ENCODE results near the gene BPIFA1.

Gene BPIFA1

GRCh38 chr20:33229843-33230242 is 6.0 kb upstream of the BPIFA1 start:
- no peak overlapping the region for H3K4me3 ChIP-seq (replicated peaks in 1 of 2; ENCODE audit: low read depth in 2 of 2, low read length in 2 of 2)
- TF ChIP-seq CTCF (IDR thresholded peaks at IDR 0.05; ENCODE audit: low read depth, low read length): no peak
- no peak for DNase-seq (ENCODE audit: low read depth in 2 of 2)

DNA sequence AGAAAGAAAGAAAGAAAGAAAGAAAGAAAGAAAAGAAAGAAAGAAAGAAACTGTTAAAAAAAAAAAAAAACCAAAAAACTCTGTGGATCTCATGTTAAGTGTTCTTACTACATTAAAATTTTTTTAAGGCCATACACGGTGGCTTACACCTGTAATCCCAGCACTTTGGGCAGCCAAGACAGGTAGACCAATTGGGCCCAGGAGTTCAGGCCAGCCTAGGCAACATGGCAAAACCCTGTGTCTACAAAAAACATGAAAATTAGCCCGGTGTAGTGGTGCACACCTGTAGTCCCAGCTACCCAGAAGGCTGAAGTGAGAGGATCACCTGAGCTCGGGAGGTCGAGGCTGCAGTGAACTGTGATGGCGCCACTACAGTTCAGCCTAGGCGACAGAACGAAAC is 4.6 kb upstream of the BPIFA1 start:
- DNase-seq (ENCODE audit: low read depth in 2 of 2): no peak
- no peak for TF ChIP-seq CTCF (IDR thresholded peaks at IDR 0.05; ENCODE audit: low read depth, low read length)
- no peak overlapping the region for H3K4me3 ChIP-seq (replicated peaks in 1 of 2; ENCODE audit: low read depth in 2 of 2, low read length in 2 of 2)

DNA sequence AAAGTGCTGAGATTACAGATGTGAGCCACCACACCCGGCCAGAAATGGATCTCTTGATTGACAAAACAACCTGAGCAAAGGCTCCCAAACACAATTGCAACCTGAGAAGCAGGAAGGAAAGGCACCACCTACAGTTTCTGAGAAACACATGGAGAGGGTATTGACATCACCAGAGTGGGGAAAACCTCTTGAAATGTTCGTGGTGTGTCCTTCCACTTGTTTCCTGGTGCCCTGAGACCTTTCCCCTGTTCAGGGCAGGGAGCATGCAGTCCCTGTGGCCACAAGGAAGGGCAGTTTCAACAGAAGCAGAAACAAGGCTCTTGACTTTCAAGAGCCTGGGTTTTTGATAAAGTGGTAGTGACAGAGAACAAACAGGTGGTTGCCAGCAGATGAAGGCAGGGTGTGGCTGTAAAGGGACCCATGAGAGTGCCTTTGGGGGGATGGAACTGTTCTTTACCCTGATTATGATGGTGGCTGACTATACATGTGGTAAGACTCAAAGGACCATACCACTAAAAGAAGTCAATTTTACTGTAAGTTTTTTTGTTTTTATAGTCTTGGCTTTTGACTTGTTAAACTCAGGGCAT is 3.2 kb upstream of the BPIFA1 start:
- no peak for DNase-seq (ENCODE audit: low read depth in 2 of 2)
- no peak for TF ChIP-seq CTCF (IDR thresholded peaks at IDR 0.05; ENCODE audit: low read depth, low read length)
- no peak overlapping the region for H3K4me3 ChIP-seq (replicated peaks in 1 of 2; ENCODE audit: low read depth in 2 of 2, low read length in 2 of 2)

- H3K4me3 ChIP-seq (replicated peaks in 1 of 2; ENCODE audit: low read depth in 2 of 2, low read length in 2 of 2): no peak overlapping the region
- no peak for DNase-seq (ENCODE audit: low read depth in 2 of 2)
- no peak for TF ChIP-seq CTCF (IDR thresholded peaks at IDR 0.05; ENCODE audit: low read depth, low read length)
These were observed 2.5 kb upstream of the BPIFA1 start for GRCh38 chr20:33233129-33233774.

DNA sequence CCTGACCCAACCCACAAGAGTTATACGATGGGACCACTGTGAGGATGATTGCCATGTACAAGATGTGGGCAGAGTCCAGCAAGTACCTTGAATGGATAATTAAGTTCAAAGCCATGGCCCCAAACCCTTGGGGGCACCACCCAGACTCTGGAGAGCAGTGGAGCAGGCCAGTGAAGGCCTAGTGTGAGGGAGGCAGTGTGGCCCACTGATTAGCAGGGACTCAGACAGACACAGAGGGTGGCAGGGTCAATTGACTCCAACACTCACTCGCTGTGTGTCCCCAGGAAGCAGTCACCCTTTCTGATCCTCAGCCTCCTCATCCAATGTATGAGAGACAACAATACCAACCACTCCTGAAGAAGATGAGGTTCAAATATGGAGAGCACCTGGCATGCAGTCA is 1.7 kb upstream of the BPIFA1 start:
- no peak overlapping the region for H3K4me3 ChIP-seq (replicated peaks in 1 of 2; ENCODE audit: low read depth in 2 of 2, low read length in 2 of 2)
- no peak for DNase-seq (ENCODE audit: low read depth in 2 of 2)
- TF ChIP-seq CTCF (IDR thresholded peaks at IDR 0.05; ENCODE audit: low read depth, low read length): no peak

DNA sequence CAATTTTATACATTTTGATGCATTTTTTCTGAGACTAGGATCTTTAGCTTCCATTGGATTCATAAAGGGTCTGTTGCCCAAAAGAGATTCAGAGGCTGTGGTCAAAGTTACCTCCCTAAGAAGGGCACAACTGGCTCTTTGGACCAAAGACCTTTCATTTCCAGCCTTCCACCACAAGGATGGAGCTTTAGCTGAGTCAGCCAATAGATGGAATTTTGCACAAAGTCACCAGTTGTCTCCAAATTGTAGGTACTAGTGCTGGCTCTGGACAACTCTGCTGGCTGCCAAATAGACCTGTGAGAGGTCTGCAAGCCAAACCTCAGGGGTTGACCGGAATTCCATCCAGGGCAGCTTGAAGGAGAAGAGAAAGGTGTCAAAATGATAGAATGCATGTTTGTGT is 555 bp downstream of the BPIFA1 start:
- no peak for TF ChIP-seq CTCF (IDR thresholded peaks at IDR 0.05; ENCODE audit: low read depth, low read length)
- H3K4me3 ChIP-seq (replicated peaks in 1 of 2; ENCODE audit: low read depth in 2 of 2, low read length in 2 of 2): no peak overlapping the region
- no peak for DNase-seq (ENCODE audit: low read depth in 2 of 2)

DNA sequence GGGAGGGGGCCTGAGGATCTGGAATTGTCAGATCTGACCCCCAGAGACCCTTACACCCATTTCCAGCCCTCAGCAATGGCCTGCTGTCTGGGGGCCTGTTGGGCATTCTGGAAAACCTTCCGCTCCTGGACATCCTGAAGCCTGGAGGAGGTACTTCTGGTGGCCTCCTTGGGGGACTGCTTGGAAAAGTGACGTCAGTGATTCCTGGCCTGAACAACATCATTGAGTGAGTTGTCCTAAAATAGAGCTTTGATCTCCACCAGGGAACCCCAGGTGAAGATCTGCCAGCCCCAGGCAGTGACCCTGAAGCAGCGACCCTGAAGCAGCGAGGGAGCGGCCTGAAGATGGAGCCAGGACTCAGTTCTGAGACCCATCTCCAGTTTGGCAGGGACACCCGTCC is 2.2 kb downstream of the BPIFA1 start:
- no peak for DNase-seq (ENCODE audit: low read depth in 2 of 2)
- no peak overlapping the region for H3K4me3 ChIP-seq (replicated peaks in 1 of 2; ENCODE audit: low read depth in 2 of 2, low read length in 2 of 2)
- TF ChIP-seq CTCF (IDR thresholded peaks at IDR 0.05; ENCODE audit: low read depth, low read length): no peak

All from cardiac fibroblast (primary cell).